HCT116 (cell line): ENCODE measurements around the gene SLC47A2.

Experiments
- EZH2 ChIP-seq: fragments of 200-600 bp; sonication (generic); IDR thresholded peaks from 2 replicates; pipeline ENCODE4 v1.6.1; 2017; ENCODE audit warnings: antibody characterized with exemption, mixed run types
- POLR2A ChIP-seq: IDR thresholded peaks from 2 replicates; pipeline ENCODE4 v1.7.0; 2011; ENCODE audit warnings: borderline replicate concordance; ENCODE audit not compliant: insufficient read depth, insufficient read length; ENCODE audit errors: extremely low read depth
- POLR2AphosphoS5 ChIP-seq: IDR thresholded peaks from 2 replicates; pipeline ENCODE4 v1.6.1; 2011; ENCODE audit warnings: mild to moderate bottlenecking, low read depth, low read length, moderate library complexity
- RAD21 ChIP-seq: IDR thresholded peaks from 2 replicates; pipeline ENCODE4 v1.6.1; 2012; ENCODE audit warnings: low read depth, mild to moderate bottlenecking
- TCF7L2 ChIP-seq: IDR thresholded peaks from 2 replicates; pipeline ENCODE4 v1.7.0; 2011; ENCODE audit warnings: borderline replicate concordance, inconsistent platforms; ENCODE audit not compliant: insufficient read depth, insufficient read length; ENCODE audit errors: extremely low read depth
- YY1 ChIP-seq: IDR thresholded peaks from 2 replicates; pipeline ENCODE4 v1.6.1; 2011; ENCODE audit warnings: low read length, low read depth, moderate library complexity, mild to moderate bottlenecking; ENCODE audit not compliant: insufficient replicate concordance; ENCODE audit errors: extremely low read depth
- ZFX ChIP-seq: fragments of 450-650 bp; IDR thresholded peaks from 2 replicates; pipeline ENCODE4 v1.6.1; 2017
- TF ChIP-seq, protein P1 (sequence below), 3 experiments: fragments of 200-600 bp in 1 of 3; sonication (generic) in 1 of 3; IDR thresholded peaks in 2 of 3; conservative IDR thresholded peaks in 1 of 3; 2 replicates each; pipeline ENCODE4 v1.5.1; 2012 to 2017; ENCODE audit warnings: low read depth in 2 of 3, low read length in 2 of 3, antibody characterized with exemption in 1 of 3, borderline replicate concordance in 1 of 3, control low read depth in 1 of 3, mild to moderate bottlenecking in 1 of 3, mixed read lengths in 1 of 3, mixed run types in 1 of 3, moderate library complexity in 1 of 3; ENCODE audit not compliant: insufficient read depth in 1 of 3
- TF ChIP-seq, protein P2 (sequence below): IDR thresholded peaks from 2 replicates; pipeline ENCODE4 v1.6.1; 2012

DNA sequence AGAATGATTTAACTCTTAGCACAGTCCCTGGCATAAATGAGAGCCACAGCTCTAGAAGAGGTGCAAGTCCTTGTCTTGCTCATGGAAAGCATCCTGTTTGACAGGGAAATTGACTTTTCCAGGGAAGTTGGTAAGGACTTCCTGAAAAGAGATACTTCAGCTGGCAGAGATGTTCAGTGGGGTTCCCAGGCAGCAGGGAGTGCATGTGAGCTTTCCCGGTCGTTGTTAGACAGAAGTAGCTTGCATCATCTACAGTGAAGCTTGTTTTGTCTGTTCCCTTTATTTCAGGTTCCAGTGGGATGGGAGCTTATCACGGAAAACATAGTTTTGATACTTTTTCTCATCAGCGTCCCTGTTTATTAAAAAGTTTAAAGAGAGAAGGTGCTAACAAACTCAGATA, 45.0 kb downstream of the SLC47A2 start:
- no peak for TF ChIP-seq TCF7L2
- TF ChIP-seq, protein P1, sequence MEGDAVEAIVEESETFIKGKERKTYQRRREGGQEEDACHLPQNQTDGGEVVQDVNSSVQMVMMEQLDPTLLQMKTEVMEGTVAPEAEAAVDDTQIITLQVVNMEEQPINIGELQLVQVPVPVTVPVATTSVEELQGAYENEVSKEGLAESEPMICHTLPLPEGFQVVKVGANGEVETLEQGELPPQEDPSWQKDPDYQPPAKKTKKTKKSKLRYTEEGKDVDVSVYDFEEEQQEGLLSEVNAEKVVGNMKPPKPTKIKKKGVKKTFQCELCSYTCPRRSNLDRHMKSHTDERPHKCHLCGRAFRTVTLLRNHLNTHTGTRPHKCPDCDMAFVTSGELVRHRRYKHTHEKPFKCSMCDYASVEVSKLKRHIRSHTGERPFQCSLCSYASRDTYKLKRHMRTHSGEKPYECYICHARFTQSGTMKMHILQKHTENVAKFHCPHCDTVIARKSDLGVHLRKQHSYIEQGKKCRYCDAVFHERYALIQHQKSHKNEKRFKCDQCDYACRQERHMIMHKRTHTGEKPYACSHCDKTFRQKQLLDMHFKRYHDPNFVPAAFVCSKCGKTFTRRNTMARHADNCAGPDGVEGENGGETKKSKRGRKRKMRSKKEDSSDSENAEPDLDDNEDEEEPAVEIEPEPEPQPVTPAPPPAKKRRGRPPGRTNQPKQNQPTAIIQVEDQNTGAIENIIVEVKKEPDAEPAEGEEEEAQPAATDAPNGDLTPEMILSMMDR (IDR thresholded peaks at IDR 0.05 in 2 of 3, conservative IDR thresholded peaks at IDR 0.05 in 1 of 3; ENCODE audit: borderline replicate concordance in 1 of 3, insufficient read depth in 1 of 3, low read depth in 2 of 3, low read length in 2 of 3), result no peak
- TF ChIP-seq EZH2, result no peak
- TF ChIP-seq, protein P2, sequence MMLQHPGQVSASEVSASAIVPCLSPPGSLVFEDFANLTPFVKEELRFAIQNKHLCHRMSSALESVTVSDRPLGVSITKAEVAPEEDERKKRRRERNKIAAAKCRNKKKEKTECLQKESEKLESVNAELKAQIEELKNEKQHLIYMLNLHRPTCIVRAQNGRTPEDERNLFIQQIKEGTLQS, result no peak
- TF ChIP-seq POLR2AphosphoS5, result no peak
- no peak for TF ChIP-seq RAD21
- TF ChIP-seq POLR2A, result no peak
- TF ChIP-seq ZFX, result no peak
- no peak for TF ChIP-seq YY1
